Neuronal stem cell (in vitro differentiated cells): ENCODE data around the gene PLVAP.

Experiments
- DNase-seq: peaks from one replicate; pipeline ENCODE4 v3.0.0-alpha.2; 2013; ENCODE audit warnings: low spot score
- H2AFZ ChIP-seq: one replicate; pipeline ENCODE4 v1.6.1; 2013; ENCODE audit warnings: mild to moderate bottlenecking, low read length, inconsistent platforms
- H2AK5ac ChIP-seq: 2 replicates; pipeline ENCODE4 v1.6.1; 2013; ENCODE audit warnings: low read depth, mild to moderate bottlenecking, inconsistent platforms, low read length, moderate library complexity, mixed read lengths
- H2BK120ac ChIP-seq: 2 replicates; pipeline ENCODE4 v1.6.1; 2013; ENCODE audit warnings: low read depth, mild to moderate bottlenecking, inconsistent platforms, low read length, moderate library complexity, mixed read lengths
- H2BK12ac ChIP-seq: one replicate; pipeline ENCODE4 v1.6.1; 2013; ENCODE audit warnings: low read length, inconsistent platforms
- H2BK15ac ChIP-seq: 2 replicates; pipeline ENCODE4 v1.6.1; 2013; ENCODE audit warnings: mild to moderate bottlenecking, low read length, inconsistent platforms, mixed read lengths
- H2BK5ac ChIP-seq: one replicate; pipeline ENCODE4 v1.6.1; 2013; ENCODE audit warnings: inconsistent platforms, mild to moderate bottlenecking, low read length, moderate library complexity
- H3K14ac ChIP-seq: one replicate; pipeline ENCODE4 v1.6.1; 2013; ENCODE audit warnings: low read length, inconsistent platforms
- H3K18ac ChIP-seq: 2 replicates; pipeline ENCODE4 v1.6.1; 2013; ENCODE audit warnings: low read length, inconsistent platforms
- H3K23ac ChIP-seq: 2 replicates; pipeline ENCODE4 v1.6.1; 2013; ENCODE audit warnings: low read depth, mild to moderate bottlenecking, mixed read lengths, low read length, inconsistent platforms; ENCODE audit not compliant: poor library complexity
- H3K27ac ChIP-seq: replicated peaks from 3 replicates; pipeline ENCODE4 v1.5.1; 2013; ENCODE audit warnings: low read length, inconsistent platforms
- H3K27me3 ChIP-seq, 3 experiments: 2 replicates each; pipeline ENCODE4 v1.6.1; 2013; ENCODE audit warnings: low read length in 3 of 3, mild to moderate bottlenecking in 2 of 3, inconsistent platforms in 1 of 3, low read depth in 1 of 3, mixed read lengths in 1 of 3, moderate library complexity in 1 of 3; ENCODE audit not compliant: control insufficient read depth in 3 of 3, insufficient read depth in 3 of 3
- H3K36me3 ChIP-seq, 2 donors: replicated peaks in 1 of 2; 2 replicates each; pipeline ENCODE4 v1.6.1; 2013; ENCODE audit warnings: low read length in 2 of 2; ENCODE audit not compliant: control insufficient read depth in 2 of 2, insufficient read depth in 2 of 2
- H3K4ac ChIP-seq: 2 replicates; pipeline ENCODE4 v1.6.1; 2013; ENCODE audit warnings: inconsistent platforms, mild to moderate bottlenecking, low read length, moderate library complexity
- H3K4me1 ChIP-seq, 2 donors: 1 replicate in 1 of 2; 2 replicates in 1 of 2; pipeline ENCODE4 v1.6.1; 2013; ENCODE audit warnings: low read length in 2 of 2, low read depth in 1 of 2; ENCODE audit not compliant: control insufficient read depth in 2 of 2, insufficient read depth in 1 of 2
- H3K4me2 ChIP-seq: one replicate; pipeline ENCODE4 v1.6.1; 2013; ENCODE audit warnings: mild to moderate bottlenecking, low read length, inconsistent platforms; ENCODE audit not compliant: insufficient read depth, poor library complexity, severe bottlenecking
- H3K4me3 ChIP-seq, 2 donors: 2 replicates each; pipeline ENCODE4 v1.5.1; 2013; ENCODE audit warnings: low read length in 2 of 2, mild to moderate bottlenecking in 2 of 2, inconsistent platforms in 1 of 2, moderate library complexity in 1 of 2
- H3K79me1 ChIP-seq: one replicate; pipeline ENCODE4 v1.6.1; 2013; ENCODE audit warnings: low read depth, mild to moderate bottlenecking, inconsistent platforms, low read length, moderate library complexity
- H3K9ac ChIP-seq: one replicate; pipeline ENCODE4 v1.6.1; 2013; ENCODE audit warnings: mild to moderate bottlenecking, low read depth, low read length, inconsistent platforms; ENCODE audit not compliant: poor library complexity
- H3K9me3 ChIP-seq, 2 donors: replicated peaks in 1 of 2; 2 replicates each; pipeline versions ENCODE3 to v1.6.1; 2013; ENCODE audit warnings: low read length in 2 of 2, mild to moderate bottlenecking in 2 of 2, inconsistent platforms in 1 of 2, low read depth in 1 of 2, mixed read lengths in 1 of 2, moderate library complexity in 1 of 2; ENCODE audit not compliant: control insufficient read depth in 2 of 2, insufficient read depth in 1 of 2
- H4K8ac ChIP-seq: one replicate; pipeline ENCODE4 v1.6.1; 2013; ENCODE audit warnings: low read depth, mild to moderate bottlenecking, inconsistent platforms, low read length, moderate library complexity
- H4K91ac ChIP-seq: one replicate; pipeline ENCODE4 v1.6.1; 2013; ENCODE audit warnings: low read length, low read depth, mild to moderate bottlenecking, inconsistent platforms; ENCODE audit not compliant: poor library complexity
- WGBS, 2 donors: extraction: QIAGEN DNeasy Blood & Tissue Kit; methylation state at CpG; one replicate each; pipeline ENCODE4 v1.1.7; 2013; ENCODE audit warnings: missing lambda C conversion rate in 2 of 2, mixed read lengths in 1 of 2; ENCODE audit not compliant: insufficient read length in 2 of 2, insufficient replicate concordance in 1 of 2; ENCODE audit errors: extremely low coverage in 2 of 2; 5-methylcytosine and 5-hydroxymethylcytosine counted together

PLVAP gene

DNA sequence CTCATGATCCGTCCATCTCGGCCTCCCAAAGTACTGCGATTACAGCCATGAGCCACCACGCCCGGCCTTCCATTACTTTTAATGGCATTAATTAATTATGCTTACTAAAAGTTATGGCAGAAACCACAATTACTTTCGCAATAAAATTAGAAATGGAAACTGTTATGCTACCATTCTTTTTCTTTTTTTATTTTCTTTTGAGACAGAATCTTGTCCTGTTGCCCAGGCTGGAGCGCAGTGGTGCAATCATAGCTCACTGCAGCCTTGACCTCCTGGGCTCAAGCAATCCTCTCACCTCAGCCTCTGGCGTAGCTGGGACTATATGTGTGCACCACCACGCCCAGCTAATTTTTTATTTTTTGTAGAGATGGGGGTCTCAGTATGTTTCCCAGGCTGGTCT is 32.8 kb upstream of the PLVAP start:
- no peak overlapping the region for H2BK5ac ChIP-seq
- no peak overlapping the region for H2BK120ac ChIP-seq
- H3K14ac ChIP-seq = no peak overlapping the region
- H3K9ac ChIP-seq = no peak overlapping the region
- H2AFZ ChIP-seq = no peak overlapping the region
- no peak overlapping the region for H4K8ac ChIP-seq
- no peak overlapping the region for H2AK5ac ChIP-seq
- DNase-seq = no peak
- no CpG with 5 or more reads among the region's 9 CpGs for WGBS, 2 donors
- no peaks in the 10 kb centered on the region for H3K79me1 ChIP-seq
- no peak overlapping the region for H4K91ac ChIP-seq
- no peak overlapping the region for H2BK12ac ChIP-seq
- H2BK15ac ChIP-seq = no peak overlapping the region
- no peaks in the 10 kb centered on the region for H3K9me3 ChIP-seq
- no peak overlapping the region for H3K27ac ChIP-seq
- no peak overlapping the region for H3K4me3 ChIP-seq
- no peak overlapping the region for H3K23ac ChIP-seq
- peaks cover 12 to 29% of the 10 kb centered on the region in 2 donors for H3K4me1 ChIP-seq
- H3K27me3 ChIP-seq = no peaks in the 10 kb centered on the region
- no peaks in the 10 kb centered on the region for H3K36me3 ChIP-seq
- H3K18ac ChIP-seq = no peak overlapping the region
- no peak overlapping the region for H3K4ac ChIP-seq
- H3K4me2 ChIP-seq = no peak overlapping the region

GRCh38 chr19:17406887-17407196 is 29.7 kb upstream of the PLVAP start:
- H3K79me1 ChIP-seq = peaks cover 1% of the 10 kb centered on the region
- H3K9me3 ChIP-seq = no peaks in the 10 kb centered on the region

GRCh38 chr19:17406046-17406886 is 29.1 kb upstream of the PLVAP start:
- Histone ChIP-seq H2BK5ac (no peak overlapping the region), H3K27ac (no peak overlapping the region), H3K36me3 (peaks cover 0 to 1% of the 10 kb centered on the region in 2 donors), H4K91ac (no peak overlapping the region), H3K4me1 (peaks cover 21 to 30% of the 10 kb centered on the region in 2 donors), H2AK5ac (peak overlapping the region; percentile 23), H3K4ac (no peak overlapping the region), H3K14ac (no peak overlapping the region), H3K4me3 (no peak overlapping the region), H3K4me2 (no peak overlapping the region), H3K23ac (no peak overlapping the region), H3K9me3 (no peaks in the 10 kb centered on the region), H2BK15ac (no peak overlapping the region), H2AFZ (no peak overlapping the region), H3K79me1 (peaks cover 1% of the 10 kb centered on the region), H2BK120ac (no peak overlapping the region), H3K18ac (no peak overlapping the region), H3K9ac (no peak overlapping the region), H3K27me3 (no peaks in the 10 kb centered on the region), H4K8ac (no peak overlapping the region), H2BK12ac (no peak overlapping the region)
- no peak for DNase-seq
- WGBS, 2 donors = no CpG with 5 or more reads among the region's 10 CpGs

More at GRCh38 chr19:17406887-17407196, 29.7 kb upstream of the PLVAP start:
- Histone ChIP-seq H3K4ac (no peak overlapping the region), H3K14ac (no peak overlapping the region), H3K36me3 (no peaks in the 10 kb centered on the region), H4K91ac (no peak overlapping the region), H3K23ac (no peak overlapping the region), H3K27ac (no peak overlapping the region), H3K4me1 (peaks cover 21 to 30% of the 10 kb centered on the region in 2 donors), H4K8ac (no peak overlapping the region), H2BK120ac (no peak overlapping the region), H2BK5ac (no peak overlapping the region), H3K27me3 (no peaks in the 10 kb centered on the region), H2AK5ac (no peak overlapping the region), H3K4me3 (peak overlapping the region in 1 of 2 donors; percentile 24), H2BK12ac (no peak overlapping the region), H2BK15ac (no peak overlapping the region), H3K18ac (no peak overlapping the region), H2AFZ (peak overlapping the region; percentile 49), H3K9ac (no peak overlapping the region), H3K4me2 (no peak overlapping the region)
- no peak for DNase-seq
- WGBS, 2 donors = no CpG with 5 or more reads among the region's 2 CpGs

DNA sequence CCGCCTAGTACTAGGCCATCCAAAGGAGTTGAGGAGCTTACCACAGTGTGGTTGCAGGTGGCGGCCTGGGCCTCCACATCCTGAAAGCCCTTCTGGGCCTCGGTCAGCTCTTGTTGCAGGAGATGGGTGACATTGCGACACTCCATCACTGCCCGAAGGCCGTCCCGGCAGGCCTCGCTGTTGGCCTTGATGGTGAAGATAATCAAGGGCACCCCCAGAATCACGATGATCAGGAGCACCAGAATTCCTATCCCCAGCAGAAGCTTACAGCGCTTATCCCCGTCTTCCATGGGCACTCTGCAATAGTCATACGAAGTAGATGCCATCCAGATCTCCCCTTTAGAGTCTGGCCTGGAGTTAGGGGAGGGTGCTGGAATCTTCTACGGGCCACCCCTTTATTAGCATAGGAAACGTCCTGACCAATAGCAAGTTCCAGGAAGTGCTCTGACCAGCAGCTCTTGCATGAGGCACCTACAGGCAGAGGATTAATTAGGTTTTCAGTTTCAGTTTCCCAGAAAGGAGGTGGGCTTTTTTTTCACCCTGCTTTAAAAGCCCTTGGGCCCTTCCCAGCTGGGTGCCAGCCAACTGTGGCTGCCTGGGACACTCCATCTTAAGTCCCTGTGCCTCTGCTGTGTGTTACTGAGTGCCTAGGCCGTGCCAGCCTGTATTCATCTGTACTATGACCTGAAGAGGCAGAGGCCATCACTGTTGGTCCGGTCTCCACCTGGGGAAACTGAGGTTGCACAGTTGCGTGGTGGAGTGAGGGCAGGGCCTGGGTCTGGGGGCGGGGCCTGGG is 28.3 kb upstream of the PLVAP start, which contains the start of gene BST2:
Gene BST2, minus strand, starts transcription at position 381 of the 796 bp plus-strand sequence. Its CDS starts 55 bp downstream, at position 326.
- Histone ChIP-seq H2BK120ac (peak within 1 kb of the TSS; percentile 8), H3K14ac (no peak within 1 kb of the TSS)
- WGBS, 2 donors = no CpG with 5 or more reads among the region's 18 CpGs

More for the DNA sequence above, 28.3 kb upstream of the PLVAP start, which contains the start of gene BST2:
- no peaks in the 10 kb centered on the region for H3K9me3 ChIP-seq
- H3K79me1 ChIP-seq = peaks cover 1% of the 10 kb centered on the region
- peak within 1 kb of the TSS; percentile 98 for H2AK5ac ChIP-seq
- peak within 1 kb of the TSS; percentile 92 for H3K18ac ChIP-seq
- no peak for DNase-seq
- H2BK12ac ChIP-seq = peak within 1 kb of the TSS; percentile 59
- H3K27me3 ChIP-seq = no peaks in the 10 kb centered on the region
- H3K4me2 ChIP-seq = peak within 1 kb of the TSS; percentile 76
- peak within 1 kb of the TSS; percentile 86 for H2AFZ ChIP-seq
- no peak within 1 kb of the TSS for H3K23ac ChIP-seq
- H3K9ac ChIP-seq = peak within 1 kb of the TSS; percentile 63
- peak within 1 kb of the TSS; percentile 98 for H3K27ac ChIP-seq
- no peak within 1 kb of the TSS for H4K8ac ChIP-seq
- peak within 1 kb of the TSS; percentile 14 to 76 for H3K4me3 ChIP-seq
- H4K91ac ChIP-seq = no peak within 1 kb of the TSS
- H2BK15ac ChIP-seq = peak within 1 kb of the TSS; percentile 65
- H3K4me1 ChIP-seq = peaks cover 21 to 30% of the 10 kb centered on the region in 2 donors
- peak within 1 kb of the TSS; percentile 80 for H2BK5ac ChIP-seq
- H3K4ac ChIP-seq = peak within 1 kb of the TSS; percentile 43
- H3K36me3 ChIP-seq = peaks cover 0 to 1% of the 10 kb centered on the region in 2 donors
